Hematopoietic multipotent progenitor cell (in vitro differentiated cells): Measurements from ENCODE around the gene CALR3. TPM values are rescaled to one million over a fixed set of nuclear protein-coding genes. Genes with fewer than 3 reads are reported as not detected.
"Not testable (repeated sequence)": the region's sequence is repeated elsewhere in the genome, so short reads cannot be mapped to it uniquely, and the experiment has no call there.

Source experiments
- DNase-seq, 3 donors: peaks; one replicate each; pipeline ENCODE4 v3.0.0-alpha.2; 2011 to 2015; ENCODE audit warnings: low read depth in 2 of 3, low spot score in 2 of 3
- total RNA-seq: library from RNA; depleted of rRNA; stranded (reverse); fragments of >200 nt; gene quantifications from one replicate; pipeline ENCODE4 v1.2.3, GENCODE V29; 2012

The CALR3 gene
- total RNA-seq, 1 donor: not detected

- DNase-seq: no peak
These were observed 29.9 kb upstream of the CALR3 start for GRCh38 chr19:16525751-16526481.

- DNase-seq: no peak
These were observed 29.2 kb upstream of the CALR3 start for GRCh38 chr19:16524991-16525734.

DNA sequence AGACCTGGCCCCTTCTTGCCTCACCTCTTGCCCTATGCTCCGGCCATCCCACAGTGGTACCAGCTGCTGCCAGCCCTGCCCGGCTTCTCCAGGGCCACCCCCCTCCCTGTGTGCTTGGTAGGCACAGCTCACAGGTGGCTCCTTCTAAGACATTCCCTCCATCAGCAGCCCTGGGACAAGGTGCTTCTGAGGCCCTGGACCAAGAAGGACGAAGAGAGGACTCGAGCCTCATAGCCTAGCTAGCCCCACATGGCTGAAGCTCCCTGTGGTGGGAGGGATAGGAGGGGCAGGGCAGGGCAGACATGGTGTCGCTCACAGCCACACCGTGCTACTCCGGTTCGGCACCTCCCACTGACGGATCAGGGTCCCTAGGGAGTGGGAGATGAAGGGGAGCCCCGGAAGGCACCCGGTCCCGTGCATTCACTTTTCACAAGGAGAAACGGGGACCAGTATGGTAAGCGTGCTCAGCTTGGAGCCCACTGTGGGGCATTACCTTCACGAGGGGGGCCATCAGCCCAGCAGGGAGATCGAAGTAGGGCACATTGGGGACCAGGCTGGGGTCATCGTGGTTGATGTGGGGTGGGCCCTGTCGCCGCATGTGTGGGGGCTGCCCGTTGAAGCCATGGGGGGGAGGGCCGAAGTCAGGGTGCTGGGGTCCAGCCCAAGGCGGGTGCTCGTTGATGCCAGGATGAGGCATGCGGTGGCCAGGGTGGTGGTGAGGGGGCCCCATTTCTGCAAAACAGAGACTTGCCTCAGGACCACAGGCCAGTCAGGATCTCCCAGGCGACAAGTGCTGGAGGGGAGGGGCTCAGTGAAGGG, 26.8 kb upstream of the CALR3 start:
- DNase-seq: no peak

- DNase-seq: no peak
These were observed 25.8 kb upstream of the CALR3 start for GRCh38 chr19:16521715-16522289.

- no peak for DNase-seq
These were observed 25.1 kb upstream of the CALR3 start for GRCh38 chr19:16520986-16521624.

GRCh38 chr19:16520074-16520973, 24.4 kb upstream of the CALR3 start:
- no peak for DNase-seq

GRCh38 chr19:16519230-16519687, 23.3 kb upstream of the CALR3 start:
- DNase-seq: no peak

DNA sequence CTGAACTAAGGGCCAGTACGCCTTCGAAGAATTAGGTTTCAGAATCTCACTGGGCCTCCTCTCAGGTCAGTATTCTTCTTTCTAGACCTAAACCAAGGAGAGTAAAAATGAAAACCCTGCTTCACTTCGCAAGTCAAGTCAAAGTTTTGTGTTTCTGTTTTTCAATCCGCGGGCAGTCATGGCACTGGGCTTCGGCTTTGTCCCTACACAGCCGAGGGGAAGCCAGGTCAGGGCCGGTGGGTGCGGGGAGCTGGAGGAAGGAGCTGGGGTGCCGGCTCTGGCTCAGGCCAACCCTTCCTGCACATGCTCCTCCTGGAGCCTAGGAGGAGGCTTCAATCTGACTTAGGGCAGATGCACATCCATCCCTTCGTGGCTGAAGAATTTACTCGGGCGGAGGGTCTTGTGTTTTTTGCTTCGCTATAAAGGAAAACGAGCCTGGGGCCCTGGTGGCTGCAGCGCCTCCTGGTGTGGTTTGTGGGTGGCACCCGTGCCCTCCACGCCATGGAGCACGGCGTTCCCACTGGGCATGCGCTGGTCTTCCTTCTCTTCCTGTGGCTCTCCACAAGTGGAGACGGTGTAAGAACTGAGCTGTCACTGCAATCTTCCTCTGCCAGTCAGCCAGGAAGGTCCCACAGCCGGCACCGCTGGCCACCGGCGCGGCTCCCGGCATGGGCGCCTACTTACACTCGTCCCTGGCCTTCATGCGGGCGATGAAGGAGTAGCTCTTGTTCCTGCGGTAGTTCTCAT, 22.7 kb upstream of the CALR3 start:
- no peak for DNase-seq

- DNase-seq: no peak
These were observed 22.1 kb upstream of the CALR3 start for GRCh38 chr19:16518061-16518460.

DNA sequence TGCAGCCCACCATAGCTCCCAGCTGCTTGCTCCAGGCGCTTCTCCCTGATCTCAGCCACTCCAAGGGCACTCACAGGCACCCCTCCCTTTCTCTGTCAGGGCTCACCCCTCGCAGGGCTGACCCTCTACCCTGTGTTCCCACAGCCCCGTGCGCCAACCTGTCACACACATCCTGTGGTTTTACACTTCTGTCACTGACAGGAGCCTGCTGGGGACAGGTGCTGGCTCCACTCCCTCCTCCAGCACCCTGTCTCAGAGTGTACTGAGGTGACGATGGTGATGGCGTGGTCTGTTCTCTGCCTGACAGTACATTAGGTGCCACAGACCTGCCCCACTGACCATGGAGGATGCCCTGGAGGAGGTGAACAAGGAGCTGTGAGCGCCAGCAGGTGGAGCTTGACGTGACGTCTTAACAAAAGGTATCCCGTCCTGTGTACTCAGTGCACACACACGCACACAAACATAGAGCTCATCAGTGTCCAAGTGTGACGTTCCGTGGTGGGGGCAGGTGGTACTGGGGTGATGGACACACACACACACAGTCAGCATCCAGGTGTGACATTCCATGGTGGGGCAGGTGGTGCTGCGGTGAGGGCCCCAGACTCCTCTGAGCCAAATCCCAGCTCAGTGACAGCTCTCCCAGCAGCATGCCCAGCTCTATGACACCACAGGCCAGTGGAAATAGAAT, 21.1 kb upstream of the CALR3 start:
- no peak for DNase-seq

GRCh38 chr19:16516381-16516780, 20.4 kb upstream of the CALR3 start:
- no peak for DNase-seq

DNA sequence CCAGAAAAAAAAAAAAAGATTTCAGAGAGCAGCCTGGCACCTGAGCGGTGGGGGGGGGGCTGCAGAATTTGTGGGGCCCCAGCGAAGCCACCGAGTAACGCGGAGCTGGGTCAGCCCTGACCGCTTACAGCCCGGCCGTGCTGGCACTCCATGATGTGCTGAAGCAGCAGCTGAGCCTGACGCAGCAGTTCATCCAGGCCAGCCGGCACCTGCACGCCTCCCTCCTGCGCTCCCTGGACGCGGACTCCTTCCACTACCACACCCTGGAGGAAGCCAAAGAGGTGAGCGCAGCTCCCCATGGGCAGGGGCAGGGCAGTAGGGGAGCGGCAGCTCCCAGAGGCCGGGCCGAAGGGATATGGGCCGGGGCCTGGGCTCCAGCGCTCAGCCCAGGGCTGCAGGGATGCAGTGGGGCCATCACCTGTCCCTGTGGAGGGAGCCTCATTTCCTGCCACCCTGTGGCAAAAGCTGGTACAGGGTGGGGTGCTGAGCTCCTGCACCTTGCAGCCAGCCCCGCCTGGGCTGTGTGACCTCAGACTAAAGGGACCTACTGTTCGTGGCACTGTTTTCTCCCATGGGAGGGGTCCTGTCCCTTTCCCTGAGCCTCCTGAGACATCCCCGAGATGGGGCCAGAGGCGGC, 18.5 kb upstream of the CALR3 start:
- DNase-seq: no peak

- DNase-seq: not testable (repeated sequence)
These were observed 16.6 kb upstream of the CALR3 start for GRCh38 chr19:16512611-16513010.

DNA sequence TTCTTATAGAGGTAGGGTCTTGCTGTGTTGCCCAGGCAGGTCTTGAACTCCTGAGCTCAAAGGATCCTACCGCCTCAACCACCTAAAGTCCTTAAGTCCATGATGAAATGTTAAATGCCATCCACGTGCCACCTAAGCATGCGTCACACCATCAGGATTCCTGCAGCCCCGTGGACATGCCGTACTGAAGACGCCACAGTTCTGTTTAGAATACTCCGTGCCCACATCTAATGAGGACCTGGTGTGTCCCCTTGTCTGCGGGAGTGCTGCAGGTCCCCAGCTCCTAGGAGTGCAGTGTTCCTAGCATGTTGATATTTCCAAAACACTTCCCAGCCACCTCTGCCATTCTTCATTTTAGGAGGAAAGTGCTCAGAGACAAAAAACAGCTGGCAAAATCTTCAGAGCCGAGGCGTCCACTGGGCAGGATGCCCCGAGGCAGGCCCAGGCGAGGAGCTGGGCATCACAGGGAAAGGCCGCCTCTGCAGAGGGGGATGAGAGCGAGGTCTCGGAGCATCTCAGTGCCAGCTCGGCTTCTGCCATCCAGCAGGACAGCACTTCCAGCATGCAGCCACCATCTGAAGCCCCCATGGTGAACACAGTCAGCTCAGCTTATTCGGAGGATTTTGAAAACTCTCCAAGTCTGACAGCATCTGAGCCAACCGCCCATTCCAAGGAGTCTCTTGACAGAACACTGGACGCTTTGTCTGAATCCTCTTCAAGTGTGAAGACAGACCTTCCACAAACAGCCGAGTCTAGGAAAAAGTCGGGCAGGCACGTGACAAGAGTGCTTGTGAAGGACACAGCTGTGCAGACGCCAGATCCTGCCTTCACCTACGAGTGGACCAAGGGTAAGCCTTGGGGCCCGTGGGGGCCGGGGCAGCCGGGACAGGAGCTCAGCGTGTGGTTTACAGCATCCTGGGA, 13.4 kb upstream of the CALR3 start:
- no peak for DNase-seq

DNA sequence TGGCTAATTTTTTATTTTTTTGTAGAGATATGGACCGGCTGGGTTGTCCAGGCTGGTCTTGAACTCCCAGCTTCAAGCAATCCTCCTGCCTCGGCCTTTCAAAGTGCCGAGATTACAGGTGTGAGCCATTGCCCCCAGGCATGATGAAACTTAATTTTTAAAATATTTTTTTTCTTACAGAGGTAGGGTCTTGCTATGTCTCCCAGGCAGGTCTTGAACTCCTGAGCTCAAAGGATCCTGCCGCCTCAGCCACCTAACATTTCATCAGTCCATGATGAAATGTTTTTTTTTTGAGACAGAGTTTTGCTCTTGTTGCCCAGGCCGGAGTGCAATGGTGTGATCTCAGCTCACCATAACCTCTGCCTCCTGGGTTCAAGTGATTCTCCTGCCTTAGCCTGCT, 12.6 kb upstream of the CALR3 start:
- DNase-seq: no peak

DNA sequence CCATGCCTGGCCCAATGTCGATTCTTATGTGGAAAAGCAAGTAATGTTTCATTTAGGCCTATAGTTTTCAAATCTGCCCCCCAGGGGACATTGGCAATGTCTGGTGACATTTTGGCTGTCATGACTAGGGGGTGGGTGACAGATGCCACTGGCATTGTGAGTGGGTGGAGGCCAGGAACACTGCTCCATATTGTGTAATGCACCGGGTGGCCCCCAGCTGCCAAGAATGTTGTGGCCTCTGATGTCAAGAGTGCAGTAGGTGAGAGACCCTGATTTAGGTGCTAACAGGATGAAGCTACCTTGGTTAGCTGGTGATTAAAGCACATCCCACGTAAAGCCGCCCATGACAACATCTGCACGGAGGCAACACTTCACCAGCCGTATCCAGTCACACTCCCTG, 11.0 kb upstream of the CALR3 start:
- no peak for DNase-seq

- not testable (repeated sequence) for DNase-seq
These were observed 10.2 kb upstream of the CALR3 start for GRCh38 chr19:16506161-16506560.
